ENCODE data around the gene RPH3AL.

The RPH3AL gene

DNA sequence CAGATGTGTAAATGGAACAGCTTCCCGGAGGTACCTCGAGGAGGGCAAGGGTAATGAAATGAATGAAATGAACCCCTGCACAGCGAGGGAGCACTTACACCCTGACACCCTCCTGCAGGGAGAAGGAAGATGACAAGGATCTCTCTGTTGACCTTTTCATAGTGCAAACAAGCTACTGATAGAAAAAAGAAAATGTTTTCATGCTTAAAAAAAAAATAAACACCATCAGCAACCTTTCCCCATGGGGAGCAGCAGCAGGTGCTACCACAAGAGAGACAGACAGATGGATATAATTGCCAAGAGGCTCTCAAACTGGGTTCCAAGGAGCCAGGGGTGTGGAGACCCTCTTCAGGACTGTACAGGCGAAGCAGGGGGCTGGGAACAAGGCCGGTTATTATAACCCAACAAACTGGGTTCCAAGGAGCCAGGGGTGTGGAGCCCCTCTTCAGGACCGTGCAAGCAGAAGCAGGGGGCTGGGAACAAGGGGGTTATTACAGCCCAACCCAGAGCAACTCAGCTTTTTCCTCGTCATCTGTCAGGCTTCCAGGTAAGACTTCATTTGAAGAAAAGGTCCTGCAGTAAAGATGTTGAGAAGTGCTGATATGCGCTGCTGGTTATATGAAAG, 718 bp upstream of the RPH3AL start:
- no peak for DNase-seq (ENCODE audit: low spot score)

DNA sequence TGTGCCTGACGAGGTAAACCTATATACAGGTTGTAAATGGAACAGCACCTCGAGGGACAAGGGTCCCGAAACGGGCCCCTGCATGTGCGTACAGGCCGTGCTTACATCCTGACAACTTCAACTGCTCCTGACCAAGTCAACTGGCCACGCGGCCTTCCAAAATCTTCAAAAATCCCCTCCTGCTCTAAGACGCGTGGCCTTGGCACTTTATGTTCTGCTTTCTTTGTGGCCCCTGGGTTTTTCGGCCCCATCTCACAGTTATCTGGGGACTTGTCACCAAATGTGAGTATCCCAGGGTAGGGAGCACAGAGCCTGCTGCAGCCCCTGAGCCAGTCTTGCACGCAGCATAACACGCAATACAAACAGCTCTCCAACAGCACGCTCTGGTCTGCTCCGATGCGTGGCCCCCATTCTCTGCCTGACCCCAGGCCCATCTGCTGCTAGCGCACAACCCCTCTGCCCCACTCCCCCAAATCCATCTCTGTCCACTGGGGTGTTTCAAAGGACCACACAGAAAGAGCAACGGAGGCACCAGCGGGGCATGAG, 659 bp downstream of the RPH3AL start:
- DNase-seq (ENCODE audit: low spot score) = no peak

DNA sequence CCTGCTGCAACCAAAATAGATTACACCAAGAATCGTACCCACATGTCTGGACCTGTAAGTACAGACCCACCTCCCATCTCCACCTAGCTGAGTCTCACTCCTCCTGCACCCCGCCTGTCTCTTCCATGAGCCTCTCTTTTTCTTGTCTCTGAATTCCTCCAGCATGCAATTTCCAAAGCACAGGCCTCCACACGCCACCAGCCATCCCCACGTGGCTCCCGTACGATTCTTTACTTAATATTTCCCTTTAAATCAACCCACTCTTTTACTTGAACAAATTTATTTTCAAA, 1.2 kb downstream of the RPH3AL start:
- no peak for DNase-seq (ENCODE audit: low spot score)

DNA sequence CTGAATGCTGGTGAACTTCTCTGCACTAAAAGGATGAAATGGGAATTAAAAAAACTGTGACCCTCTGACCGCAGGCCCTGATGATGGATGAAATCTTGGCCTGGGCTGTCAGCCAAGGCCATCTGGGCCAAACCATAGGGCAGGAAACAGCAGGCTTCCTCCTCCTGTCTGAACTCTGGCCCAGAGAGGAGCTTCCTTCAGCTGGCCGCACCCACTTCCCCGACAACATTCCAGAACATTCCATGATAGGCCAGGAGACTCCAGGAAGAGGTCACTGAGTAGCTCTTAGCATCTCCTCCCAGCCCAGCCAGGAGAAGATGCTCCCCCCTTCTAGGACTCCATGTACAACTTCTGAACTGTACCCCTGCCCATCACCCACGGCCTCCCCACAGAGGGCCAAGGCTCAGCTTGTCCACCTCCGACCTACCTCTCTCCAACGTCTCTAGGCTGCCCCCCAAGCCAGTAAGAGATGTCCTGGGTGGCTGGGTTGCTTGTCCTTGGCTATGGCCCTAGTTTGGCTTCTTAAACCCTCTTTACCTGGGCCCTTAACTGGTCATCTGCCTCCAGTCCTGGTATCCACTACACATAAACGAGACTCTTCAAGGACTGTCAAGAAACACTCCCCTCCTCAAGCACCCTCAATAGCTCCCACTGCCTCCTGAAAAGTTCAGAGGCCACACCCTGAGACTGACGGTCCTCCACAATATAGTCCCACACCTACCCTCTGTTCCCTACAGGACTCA, 1.7 kb downstream of the RPH3AL start:
- no peak for DNase-seq (ENCODE audit: low spot score)

DNA sequence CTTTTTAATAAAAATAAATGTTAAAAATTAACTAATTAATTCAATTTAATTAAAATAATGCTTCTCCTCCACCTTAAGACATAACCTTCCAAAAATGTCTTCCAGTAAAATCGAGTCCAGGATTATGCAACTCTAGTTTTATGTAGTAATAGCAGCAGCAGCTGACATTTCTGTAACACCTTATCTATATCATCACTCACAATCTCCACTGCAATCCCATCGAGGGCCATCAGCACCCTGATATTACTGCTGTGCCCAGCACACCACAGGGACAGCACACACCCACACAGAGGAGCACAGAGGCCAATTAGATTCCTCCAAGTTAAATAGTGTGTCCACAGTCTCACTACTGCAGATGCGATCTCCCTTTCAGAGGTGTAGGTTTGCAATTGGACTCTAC, 2.9 kb downstream of the RPH3AL start:
- no peak for DNase-seq (ENCODE audit: low spot score)

DNA sequence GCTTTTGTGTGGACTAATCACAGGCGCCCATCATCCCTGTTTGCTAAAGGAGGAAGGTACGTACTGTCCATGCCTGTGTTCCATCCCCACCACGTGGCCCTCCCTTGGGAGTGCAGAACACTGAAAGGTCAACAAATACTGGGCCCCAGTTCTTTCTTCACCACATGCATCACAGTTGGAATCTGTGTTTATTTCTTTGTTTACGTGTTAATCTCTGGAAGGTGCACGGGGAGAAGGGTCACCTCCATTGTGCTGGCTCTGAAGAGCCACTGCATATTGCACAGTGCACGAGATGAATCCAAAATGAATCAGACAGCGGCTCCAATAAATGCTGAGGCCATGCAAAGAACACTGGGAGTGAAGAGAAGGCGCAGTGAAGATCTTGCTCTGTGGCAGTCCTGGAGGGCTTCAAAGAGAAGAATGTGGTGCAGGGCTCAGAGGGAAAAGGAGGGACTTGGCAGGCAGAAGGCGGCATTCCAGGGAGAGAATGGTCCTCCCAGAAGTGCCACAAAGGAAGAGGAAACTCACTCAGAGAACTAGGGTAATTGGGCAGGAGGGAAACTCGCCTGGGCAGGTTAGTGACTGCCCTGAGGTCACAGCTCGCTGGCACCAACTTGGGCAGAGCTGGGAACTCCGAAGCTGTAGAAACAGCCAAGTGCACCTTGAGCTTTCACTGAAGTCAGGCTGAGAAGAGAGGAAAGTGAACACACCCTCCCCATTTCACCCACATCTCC, 3.7 kb downstream of the RPH3AL start:
- no peak for DNase-seq (ENCODE audit: low spot score)

DNA sequence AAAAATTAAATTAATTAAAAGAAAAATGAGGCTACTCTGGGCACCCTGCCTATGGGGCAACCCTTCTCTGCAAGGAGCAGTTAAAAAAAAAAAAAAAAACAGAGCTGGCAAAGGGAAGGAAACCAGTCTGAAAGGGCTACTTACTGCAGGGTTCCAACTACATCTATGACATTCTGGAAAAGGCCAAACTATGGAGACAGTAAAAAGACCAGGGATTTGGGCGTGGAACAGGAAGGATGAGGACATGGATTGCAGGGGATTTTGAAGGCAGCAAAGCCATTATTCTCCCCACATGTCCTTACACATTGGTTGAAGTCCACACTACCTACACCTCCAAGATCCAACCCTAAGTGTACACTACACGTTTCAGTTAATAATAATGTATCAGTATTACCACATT, 4.6 kb downstream of the RPH3AL start:
- DNase-seq (ENCODE audit: low spot score) = no peak

DNA sequence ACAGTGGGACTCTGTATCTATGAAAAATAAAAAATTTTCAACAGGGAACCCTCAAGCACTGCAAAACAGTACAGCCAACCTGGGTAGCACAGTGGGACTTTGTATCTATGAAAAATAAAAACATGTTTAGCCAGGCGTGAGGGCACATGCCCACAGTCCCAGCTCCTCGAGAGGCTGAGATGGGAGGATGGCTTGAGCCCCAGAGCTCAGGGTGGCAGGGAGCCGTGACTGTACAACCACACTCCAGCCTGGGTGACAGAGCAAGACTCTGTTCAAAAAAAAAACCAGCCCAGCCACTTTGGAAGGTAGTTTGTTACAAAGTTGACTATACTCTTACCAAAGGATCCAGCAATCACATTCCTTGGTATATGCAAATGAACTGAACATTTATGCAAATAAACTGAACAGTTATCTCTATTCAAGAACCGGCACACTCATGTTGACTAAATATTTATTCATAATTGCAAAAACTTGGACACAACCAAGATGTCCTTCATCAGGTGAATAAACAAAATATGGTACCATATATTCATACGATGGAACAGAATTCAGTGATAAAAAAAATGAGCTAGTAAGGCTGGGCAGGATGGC, 5.2 kb downstream of the RPH3AL start:
- no peak for DNase-seq (ENCODE audit: low spot score)

DNA sequence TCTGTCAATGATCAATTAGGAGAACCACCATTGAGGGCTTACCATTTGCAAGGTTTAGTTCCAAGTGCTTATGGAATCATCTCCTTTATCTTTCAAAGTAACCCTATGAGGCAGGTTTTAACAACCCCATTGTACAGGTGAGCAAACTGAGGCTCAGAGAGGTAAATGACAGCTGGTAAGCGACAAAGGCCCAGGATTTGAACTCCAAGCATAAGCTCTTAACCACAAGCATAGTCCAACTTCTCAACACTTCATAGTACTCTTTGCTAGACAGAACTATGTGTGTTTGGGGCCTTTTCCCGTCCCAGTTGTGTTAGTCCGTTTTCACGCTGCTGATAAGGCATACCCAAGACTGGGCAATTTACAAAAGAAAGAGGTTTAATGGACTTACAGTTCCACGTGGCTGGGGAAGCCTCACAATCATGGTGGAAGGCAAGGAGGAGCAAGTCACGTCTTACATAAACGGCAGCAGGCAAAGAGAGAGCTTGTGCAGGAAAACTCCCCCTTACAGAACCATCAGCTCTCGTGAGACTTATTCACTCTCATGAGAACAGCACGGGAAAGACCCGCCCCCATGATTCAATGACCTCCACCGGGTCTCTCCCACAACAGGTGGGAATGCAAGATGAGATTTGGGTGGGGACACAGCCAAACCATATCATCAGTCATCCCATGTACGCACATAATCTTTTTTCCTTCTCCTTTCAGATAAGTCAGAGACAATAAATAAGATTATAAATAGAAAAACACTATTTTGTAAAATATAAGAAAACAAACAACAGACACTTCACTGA, 6.4 kb downstream of the RPH3AL start:
- DNase-seq (ENCODE audit: low spot score) = no peak

DNA sequence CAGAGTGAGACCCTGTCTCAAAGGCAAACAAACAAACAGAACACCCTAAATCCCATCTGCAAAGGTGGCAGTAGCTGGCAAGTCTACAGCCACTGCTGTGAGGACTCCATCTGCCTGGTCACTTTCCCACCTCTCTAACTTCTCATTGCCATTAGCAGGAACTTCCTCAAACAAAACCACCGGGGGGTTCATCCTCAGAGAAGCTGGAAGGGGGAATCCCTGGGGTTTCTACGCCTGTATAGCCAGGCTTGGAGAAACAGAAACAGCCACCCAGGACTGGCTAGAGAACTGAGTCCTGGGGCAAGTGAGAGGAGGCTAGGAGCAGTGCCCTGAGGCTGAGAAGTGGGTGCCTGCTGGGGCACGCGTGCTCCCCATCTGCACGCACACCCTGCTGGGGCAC, 7.3 kb downstream of the RPH3AL start:
- no peak for DNase-seq (ENCODE audit: low spot score)

DNA sequence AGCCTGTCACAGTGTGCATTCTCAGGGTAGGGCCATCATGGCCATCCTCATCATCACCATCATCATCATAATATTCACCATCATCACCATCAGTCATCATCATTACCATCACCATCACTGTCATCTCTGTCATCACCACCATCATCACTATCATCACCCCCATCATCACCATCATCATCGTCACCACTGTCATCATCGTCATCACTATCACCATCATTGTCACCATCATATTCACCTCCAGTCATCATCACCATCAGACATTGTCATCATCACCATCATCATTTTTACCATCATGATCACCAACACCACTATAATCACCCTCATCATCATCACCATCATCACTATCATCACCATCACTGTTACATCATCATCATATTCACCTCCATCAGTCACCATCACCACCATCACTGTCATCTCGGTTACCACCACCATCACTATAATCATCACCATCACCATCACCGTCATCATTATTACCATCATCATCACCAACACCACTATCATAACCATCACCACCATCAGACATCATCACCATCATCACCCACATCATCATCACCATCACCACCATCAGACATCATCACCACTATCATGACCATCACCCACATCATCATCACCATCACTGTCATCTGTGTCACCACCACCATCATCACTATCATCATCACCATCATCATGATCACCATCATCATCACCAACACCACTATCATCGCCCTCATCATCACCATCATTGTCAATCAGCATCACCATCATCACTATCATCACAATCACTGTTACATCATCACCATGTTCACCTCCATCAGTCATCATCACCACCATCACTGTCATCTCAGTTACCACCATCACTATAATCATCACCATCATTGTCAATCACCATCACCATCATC, 8.5 kb downstream of the RPH3AL start:
- DNase-seq (ENCODE audit: low spot score) = no peak

DNA sequence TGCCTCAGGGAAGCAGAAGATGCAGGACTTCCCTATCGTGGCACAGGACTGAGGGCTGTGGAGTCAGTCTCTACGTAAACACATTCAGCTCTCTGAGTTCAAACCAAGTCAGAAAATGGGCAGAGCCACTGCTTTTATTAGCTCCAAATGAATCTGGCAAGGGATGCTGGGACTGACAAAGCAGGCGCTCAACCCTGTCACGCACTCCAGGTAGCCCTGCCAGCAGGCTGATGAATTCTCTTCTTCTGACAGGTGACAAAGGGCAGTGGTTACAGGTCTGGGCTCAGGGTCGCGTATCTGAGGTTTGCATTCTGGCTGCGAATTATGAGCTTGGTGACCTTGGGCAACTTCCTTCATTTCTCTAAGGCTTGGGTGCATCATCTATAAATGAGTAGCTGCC, 9.4 kb downstream of the RPH3AL start:
- no peak for DNase-seq (ENCODE audit: low spot score)

DNA sequence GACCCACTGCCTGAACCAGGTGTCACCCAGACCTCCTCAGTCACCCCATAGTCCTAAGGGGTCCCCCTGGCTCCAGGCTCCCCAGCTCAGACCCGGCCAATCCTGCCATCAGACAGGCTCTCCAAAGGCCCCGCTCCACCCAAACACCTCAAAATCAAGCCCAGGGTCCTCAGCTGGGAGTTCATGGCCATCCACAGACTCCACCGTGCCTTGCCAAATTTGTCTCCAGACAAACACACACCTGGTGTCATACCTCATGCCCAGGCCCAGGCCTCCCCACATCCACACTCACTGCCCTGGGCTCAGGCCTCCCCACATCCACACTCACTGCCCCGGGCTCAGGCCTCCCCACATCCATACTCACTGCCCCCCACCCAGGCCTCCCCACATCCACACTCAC, 12.5 kb downstream of the RPH3AL start:
- no peak for DNase-seq (ENCODE audit: low spot score)

DNA sequence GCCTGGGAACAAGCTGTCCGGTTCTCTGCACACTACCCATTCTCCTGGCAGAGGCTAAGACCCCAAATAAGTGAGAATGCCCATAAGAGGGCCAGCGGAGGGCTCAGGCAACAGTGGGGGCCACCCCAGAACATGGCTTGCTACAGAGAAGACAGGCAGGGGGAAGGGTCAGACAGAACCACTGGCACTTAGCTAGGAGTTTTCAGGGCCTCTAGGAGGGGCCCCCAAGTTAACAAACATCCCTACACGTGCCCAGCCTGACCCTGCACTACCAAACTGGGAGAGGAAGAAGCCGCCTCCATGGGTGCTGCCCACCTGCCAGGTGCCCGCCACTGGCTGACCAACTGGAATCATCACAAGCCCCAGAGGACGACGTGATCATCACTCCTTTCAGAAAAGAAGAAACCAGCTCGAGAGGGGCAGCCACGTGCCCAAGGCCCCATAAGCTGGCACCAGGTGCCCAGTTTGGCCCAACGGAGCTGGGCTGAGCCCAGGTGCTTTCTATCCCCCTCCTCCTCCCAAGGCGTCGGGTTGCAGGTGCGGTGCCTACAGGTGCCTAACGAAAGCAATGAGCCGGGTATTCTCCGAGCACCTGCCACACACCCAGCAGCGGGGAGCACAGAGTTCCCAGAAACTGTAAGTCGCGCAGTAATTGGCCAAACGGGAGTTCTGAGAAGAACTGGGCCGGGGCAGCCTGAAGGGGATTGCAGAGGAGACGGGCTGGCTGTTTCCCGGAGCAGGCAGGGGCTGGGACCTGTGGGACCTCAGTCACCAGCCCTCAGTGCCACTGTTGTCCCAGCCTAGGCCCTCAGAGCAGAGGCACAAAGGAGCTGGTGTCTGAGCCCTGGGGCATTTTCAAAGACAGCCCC, 13.2 kb downstream of the RPH3AL start:
- DNase-seq (ENCODE audit: low spot score) = no peak

DNA sequence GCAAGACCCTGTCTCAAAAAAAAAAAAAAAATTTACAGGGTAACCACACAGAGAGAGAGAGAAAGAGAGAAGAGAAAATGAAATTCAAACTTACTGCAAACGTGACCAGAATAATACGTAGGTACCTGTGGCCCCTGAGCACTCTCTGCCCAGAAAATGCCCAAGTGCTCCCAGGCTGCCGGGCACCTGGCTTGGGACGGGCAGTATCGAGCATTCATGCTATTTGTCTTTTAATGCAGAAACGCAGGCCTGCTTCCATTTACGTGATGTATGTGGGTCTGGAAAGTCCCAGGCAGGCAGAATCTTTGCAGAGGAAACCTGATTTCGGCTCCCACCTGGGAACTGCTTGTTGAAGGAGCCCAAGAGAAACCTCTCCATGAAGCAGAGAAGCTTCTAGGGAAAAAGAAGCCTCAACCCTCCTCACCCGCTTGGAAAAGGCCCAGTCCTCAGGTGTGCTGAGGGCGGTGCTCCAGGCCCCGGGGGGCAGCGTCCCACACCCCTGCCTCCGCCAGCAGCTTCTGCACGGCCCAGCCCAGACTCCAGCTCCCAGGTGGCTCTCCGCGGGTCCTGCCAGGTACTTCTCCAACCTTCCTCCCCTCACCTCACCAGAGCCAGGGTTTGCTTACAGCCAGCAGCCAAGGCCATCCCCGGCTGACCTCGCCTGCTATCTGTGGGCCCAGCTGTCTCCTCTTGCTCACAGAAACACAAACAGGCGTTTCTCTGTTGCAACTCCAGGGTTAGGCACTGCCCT, 14.0 kb downstream of the RPH3AL start:
- DNase-seq (ENCODE audit: low spot score) = no peak

DNA sequence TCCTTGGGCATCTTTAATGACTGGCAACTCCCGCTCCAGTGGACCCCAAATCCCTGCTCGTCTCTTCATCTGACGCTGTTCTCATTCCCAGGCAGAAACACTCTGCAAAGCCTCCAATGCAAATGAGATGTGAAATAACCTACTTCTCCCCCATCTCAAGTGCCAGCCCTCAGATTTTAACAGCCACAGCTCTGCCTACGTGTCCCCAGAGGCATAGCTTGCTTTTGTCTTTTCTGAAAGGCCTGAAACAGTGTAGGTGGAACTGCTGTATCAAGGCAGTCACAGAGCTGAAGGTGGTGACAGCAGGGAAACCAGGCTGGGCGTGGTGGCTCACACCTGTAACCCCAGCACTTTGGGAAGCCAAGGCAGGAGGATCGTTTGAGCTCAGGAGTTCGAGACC, 14.7 kb downstream of the RPH3AL start:
- DNase-seq (ENCODE audit: low spot score) = no peak

DNA sequence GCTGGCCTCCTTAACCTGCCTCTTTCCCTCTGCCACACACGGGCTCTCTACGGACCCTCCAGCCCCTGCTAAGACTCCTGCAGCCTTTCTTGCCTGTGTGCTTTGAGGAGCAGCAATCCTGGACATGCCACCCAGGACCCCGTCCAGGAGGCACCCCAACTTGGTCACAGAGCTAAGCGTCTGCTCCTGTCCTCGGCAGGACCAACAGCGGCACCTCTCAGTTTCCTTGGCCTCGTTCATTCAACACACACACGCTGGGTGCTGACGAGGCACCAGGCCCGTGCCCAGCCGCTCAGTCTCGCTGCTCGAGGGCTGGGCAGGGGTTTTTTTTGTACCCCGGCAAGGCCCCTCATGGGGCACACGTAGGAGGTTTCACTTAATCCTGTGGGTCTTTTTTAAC, 15.2 kb downstream of the RPH3AL start:
- DNase-seq (ENCODE audit: low spot score) = no peak

DNA sequence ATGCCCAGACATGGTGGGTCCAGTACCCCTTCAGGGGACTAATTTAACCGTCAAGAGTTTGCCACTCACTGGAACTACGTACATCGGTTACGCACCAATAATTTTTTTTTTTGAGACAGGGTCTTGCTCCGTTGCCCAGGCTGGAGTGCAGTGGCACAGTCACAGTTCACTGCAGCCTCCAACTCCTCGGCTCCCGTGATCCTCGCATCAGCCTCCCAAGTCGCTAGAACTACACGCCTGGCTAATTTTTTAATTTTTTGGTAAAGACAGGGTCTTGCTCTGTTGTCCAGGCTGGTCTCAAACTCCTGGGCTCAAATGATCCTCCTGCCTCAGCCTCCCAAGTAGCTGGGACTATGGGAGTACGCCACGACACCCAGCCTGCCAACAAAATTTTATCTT, 15.6 kb downstream of the RPH3AL start:
- no peak for DNase-seq (ENCODE audit: low spot score)

Data from CD4-positive, alpha-beta T cell treated with Interleukin-2 at 100 ng/mL for 4 hours (primary cell).